ENCODE data around the gene MERTK.

Gene MERTK

GRCh38 chr2:111975053-111975552 lies 76.7 kb downstream of the MERTK start:
- Histone ChIP-seq H3K79me2 (ENCODE audit: insufficient read depth, low read length) (no peaks in the 10 kb centered on the region), H3K9me3 (ENCODE audit: insufficient read depth, low read depth, low read length) (no peaks in the 10 kb centered on the region), H2AFZ (ENCODE audit: low read length) (no peak overlapping the region), H3F3A (ENCODE audit: low read depth) (no peaks in the 10 kb centered on the region), H3K36me3 (ENCODE audit: insufficient read depth, low read length) (peaks cover 27% of the 10 kb centered on the region), H3K4me3 (ENCODE audit: low read length, poor library complexity, severe bottlenecking) (no peak overlapping the region), H3K4me1 (ENCODE audit: insufficient read depth, low read length, poor library complexity, severe bottlenecking) (peaks cover 4% of the 10 kb centered on the region), H3K9me2 (replicated peaks; ENCODE audit: low read depth, low read length) (no peaks in the 10 kb centered on the region), H3K4me2 (ENCODE audit: low read depth, low read length, poor library complexity, severe bottlenecking) (no peak overlapping the region), H3K9ac (ENCODE audit: low read depth, low read length, poor library complexity, severe bottlenecking) (no peak overlapping the region), H4K20me1 (ENCODE audit: insufficient read depth, low read length, poor library complexity, severe bottlenecking) (no peaks in the 10 kb centered on the region), H3K27me3 (ENCODE audit: insufficient read depth, low read length, poor library complexity, severe bottlenecking) (no peaks in the 10 kb centered on the region)
- no peak for TF ChIP-seq EZH2phosphoT487 (IDR thresholded peaks at IDR 0.05; ENCODE audit: borderline replicate concordance)
- TF ChIP-seq CTCF (conservative IDR thresholded peaks at IDR 0.05; ENCODE audit: low read length) = no peak

GRCh38 chr2:111975819-111976218 lies 77.4 kb downstream of the MERTK start:
- Histone ChIP-seq H3K4me3 (ENCODE audit: low read length, poor library complexity, severe bottlenecking) (no peak overlapping the region), H3K27me3 (ENCODE audit: insufficient read depth, low read length, poor library complexity, severe bottlenecking) (no peaks in the 10 kb centered on the region), H3K9me3 (ENCODE audit: insufficient read depth, low read depth, low read length) (no peaks in the 10 kb centered on the region), H3F3A (ENCODE audit: low read depth) (no peaks in the 10 kb centered on the region), H2AFZ (ENCODE audit: low read length) (no peak overlapping the region), H3K4me2 (ENCODE audit: low read depth, low read length, poor library complexity, severe bottlenecking) (no peak overlapping the region), H4K20me1 (ENCODE audit: insufficient read depth, low read length, poor library complexity, severe bottlenecking) (no peaks in the 10 kb centered on the region), H3K79me2 (ENCODE audit: insufficient read depth, low read length) (no peaks in the 10 kb centered on the region), H3K9me2 (replicated peaks; ENCODE audit: low read depth, low read length) (no peaks in the 10 kb centered on the region), H3K36me3 (ENCODE audit: insufficient read depth, low read length) (peaks cover 30% of the 10 kb centered on the region), H3K9ac (ENCODE audit: low read depth, low read length, poor library complexity, severe bottlenecking) (no peak overlapping the region), H3K4me1 (ENCODE audit: insufficient read depth, low read length, poor library complexity, severe bottlenecking) (peaks cover 4% of the 10 kb centered on the region)
- TF ChIP-seq CTCF (conservative IDR thresholded peaks at IDR 0.05; ENCODE audit: low read length) = no peak
- TF ChIP-seq EZH2phosphoT487 (IDR thresholded peaks at IDR 0.05; ENCODE audit: borderline replicate concordance) = no peak

GRCh38 chr2:111977240-111977639 lies 78.8 kb downstream of the MERTK start:
- no peak overlapping the region for H2AFZ ChIP-seq (ENCODE audit: low read length)
- no peaks in the 10 kb centered on the region for H3K9me3 ChIP-seq (ENCODE audit: insufficient read depth, low read depth, low read length)
- H4K20me1 ChIP-seq (ENCODE audit: insufficient read depth, low read length, poor library complexity, severe bottlenecking) = no peaks in the 10 kb centered on the region
- no peaks in the 10 kb centered on the region for H3K9me2 ChIP-seq (replicated peaks; ENCODE audit: low read depth, low read length)
- H3K36me3 ChIP-seq (ENCODE audit: insufficient read depth, low read length) = peaks cover 33% of the 10 kb centered on the region
- no peak for TF ChIP-seq CTCF (conservative IDR thresholded peaks at IDR 0.05; ENCODE audit: low read length)
- no peak for TF ChIP-seq EZH2phosphoT487 (IDR thresholded peaks at IDR 0.05; ENCODE audit: borderline replicate concordance)
- no peak overlapping the region for H3K4me2 ChIP-seq (ENCODE audit: low read depth, low read length, poor library complexity, severe bottlenecking)
- H3K4me1 ChIP-seq (ENCODE audit: insufficient read depth, low read length, poor library complexity, severe bottlenecking) = peaks cover 4% of the 10 kb centered on the region
- H3K4me3 ChIP-seq (ENCODE audit: low read length, poor library complexity, severe bottlenecking) = no peak overlapping the region
- no peaks in the 10 kb centered on the region for H3K79me2 ChIP-seq (ENCODE audit: insufficient read depth, low read length)
- no peaks in the 10 kb centered on the region for H3K27me3 ChIP-seq (ENCODE audit: insufficient read depth, low read length, poor library complexity, severe bottlenecking)
- H3K9ac ChIP-seq (ENCODE audit: low read depth, low read length, poor library complexity, severe bottlenecking) = no peak overlapping the region
- H3F3A ChIP-seq (ENCODE audit: low read depth) = no peaks in the 10 kb centered on the region

Measured in Loucy (cell line).